T-helper 22 cell (primary cell): ENCODE data around the gene LRCH1.

ENCODE experiments used
- DNase-seq: peaks from one replicate; pipeline ENCODE4 v3.0.0-alpha.2; 2020; ENCODE audit warnings: low read depth

LRCH1 gene

DNA sequence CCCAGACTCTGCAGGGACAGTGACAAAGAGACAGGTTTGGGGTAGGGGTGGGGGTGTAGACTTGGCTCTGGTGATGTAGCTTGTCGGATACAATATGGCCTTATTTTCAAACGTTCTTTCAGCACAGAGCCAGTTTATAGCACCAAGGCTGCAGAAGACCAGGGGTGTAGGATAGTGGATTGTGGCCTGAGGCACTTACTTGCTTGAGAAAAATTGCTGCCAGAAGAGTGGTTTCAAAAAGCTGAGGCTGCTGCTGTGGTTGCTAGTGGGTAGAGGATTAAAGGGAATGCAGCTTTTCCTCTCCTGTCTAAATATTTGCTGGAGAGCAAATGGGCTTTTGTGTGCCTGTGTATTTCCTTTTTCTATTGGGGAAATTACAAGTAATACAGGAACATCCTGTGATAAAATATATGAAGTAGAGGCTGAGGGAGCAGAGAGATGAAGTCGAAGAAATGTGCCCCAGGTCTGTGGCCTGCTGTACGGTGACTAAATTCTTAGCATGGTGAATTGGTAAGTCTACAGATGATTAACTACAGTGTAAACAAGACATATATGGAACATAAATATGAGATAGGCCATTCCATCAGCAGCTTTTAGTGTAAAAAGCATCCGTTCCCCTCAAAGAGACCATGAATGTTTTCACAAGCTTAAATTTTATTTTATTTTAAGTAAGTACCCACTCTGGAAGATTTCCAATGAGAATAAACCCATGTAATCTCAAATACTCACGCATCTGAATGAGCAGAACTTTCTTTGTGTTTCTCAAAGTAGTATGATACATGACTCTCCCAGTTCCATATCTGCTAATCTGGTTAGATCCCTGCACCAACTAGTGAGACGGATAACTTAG lies 112.9 kb downstream of the LRCH1 start:
- DNase-seq: no peak

GRCh38 chr13:46666727-46667456 lies 113.9 kb downstream of the LRCH1 start:
- no peak for DNase-seq

- DNase-seq: no peak
Measured at GRCh38 chr13:46667687-46668281, 114.8 kb downstream of the LRCH1 start.

DNA sequence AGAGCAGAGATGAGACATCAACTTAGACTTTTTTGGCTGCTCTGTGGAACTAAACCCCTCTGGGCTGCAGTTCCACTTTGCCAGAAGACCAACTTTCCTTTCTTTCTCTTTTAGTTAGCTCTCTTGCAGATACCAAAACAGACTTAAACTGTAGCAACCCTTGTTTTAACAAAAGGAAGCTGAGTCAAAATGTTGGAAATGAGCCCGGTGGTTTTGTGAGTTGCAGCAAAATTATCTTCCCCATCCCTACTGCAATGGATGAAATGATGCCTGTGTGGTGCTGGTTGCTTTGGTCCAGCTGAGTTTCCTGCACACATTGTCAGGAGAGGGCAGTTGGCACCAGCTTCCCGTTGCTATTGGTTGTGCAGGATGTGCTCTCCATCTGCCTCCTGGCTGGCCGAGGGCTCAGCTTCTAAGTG lies 115.3 kb downstream of the LRCH1 start:
- no peak for DNase-seq

DNA sequence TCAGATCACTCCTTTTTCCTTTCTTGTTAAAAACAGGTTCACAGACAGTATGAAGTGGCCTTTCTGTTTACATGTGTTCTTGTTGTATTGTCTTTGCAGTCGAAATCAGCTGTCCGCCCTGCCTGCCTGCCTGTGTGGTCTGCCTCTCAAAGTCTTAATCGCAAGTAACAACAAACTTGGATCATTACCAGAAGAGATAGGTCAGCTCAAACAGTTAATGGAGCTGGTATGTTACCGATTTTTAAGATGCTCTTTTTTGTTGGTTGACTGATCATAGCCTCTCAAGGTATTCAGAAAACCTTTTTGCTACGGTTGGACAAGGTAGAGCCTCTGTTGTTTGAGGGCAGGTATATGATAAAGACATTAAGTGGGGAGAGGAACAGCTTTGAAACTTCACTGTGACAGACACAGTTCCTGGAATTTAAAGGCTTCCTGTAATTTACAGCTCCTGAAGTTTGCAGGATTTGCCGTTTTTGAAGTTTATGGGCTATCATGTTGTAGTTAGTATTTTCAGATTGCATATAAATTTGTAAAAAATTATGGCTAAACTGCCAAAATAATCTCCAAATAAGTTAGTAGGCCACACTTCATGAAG lies 116.1 kb downstream of the LRCH1 start:
- no peak for DNase-seq

DNA sequence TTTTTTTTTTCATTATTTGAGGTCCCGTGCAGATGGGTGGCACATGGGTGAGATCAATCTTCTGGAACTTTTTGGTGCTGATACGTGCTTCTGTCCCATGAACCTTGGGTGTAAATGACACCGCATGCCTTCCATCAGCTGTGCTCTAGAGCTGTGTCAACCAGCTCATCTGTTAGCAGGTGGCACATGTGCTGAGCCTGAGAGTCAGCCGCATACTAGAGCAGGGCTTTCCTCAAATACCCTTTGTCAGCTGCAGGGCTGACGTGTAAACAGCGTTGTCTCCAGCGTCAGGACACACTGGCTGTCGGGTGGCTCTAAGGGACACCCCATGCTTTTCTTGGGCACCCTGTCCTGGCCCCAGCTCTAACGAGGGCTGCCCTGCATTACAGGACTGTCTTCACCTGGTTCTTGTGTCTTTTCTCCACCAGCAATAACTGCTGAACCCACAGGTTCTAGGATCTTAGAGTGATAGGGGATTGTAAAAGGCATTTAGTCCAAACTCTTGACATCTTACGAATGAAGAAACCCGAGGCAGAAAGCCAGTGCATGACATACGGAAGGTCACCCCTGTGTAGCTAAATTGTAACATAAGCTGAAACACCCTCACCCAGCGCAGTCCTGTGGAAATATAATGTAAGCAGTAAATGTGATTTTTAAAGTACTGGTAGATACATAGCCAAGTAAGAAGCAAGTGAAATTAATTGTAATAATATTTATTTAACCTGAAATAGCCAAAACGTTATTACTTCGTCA lies 119.5 kb downstream of the LRCH1 start:
- DNase-seq: no peak

DNA sequence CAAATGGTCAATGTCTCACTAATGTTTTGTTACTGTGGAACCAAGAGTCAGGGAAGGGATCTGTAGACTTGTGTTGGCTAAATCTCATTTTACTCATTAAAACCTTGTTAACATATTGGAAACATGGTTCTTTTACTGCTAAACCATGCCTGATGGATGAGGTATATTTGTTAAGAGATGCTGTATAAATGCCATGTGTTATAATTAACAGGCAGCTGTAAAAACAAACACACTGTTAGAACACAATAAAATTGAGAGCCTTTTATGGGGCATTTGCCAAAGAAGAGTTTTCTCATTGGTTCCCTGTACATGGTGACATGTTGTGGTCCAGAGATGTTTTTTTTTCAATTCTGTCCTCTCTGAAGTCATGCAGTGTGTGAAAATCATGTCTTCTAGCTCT lies 122.0 kb downstream of the LRCH1 start:
- no peak for DNase-seq

- DNase-seq: no peak
Measured at GRCh38 chr13:46676378-46676725, 123.4 kb downstream of the LRCH1 start.

GRCh38 chr13:46679369-46680120 lies 126.6 kb downstream of the LRCH1 start:
- no peak for DNase-seq

DNA sequence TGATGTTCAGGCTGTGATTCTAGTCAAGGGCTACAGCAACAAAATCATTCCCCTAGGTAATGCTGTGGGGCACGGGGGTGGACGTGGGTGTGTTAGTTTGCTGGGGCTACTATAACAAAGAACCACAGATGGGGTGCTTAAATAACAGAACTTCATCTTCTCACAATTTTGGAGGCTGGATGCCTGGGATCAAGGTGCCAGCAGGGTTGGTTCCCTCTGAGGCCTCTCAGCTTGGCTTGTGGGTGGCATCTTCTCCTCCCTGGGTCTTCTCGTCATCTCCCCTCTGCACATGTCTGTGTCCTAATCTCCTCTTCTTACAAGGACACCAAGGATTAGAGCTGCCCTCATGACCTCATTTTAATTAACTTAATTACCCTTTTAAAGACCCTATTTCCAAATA lies 129.0 kb downstream of the LRCH1 start:
- no peak for DNase-seq

- DNase-seq: no peak
Measured at GRCh38 chr13:46682707-46683106, 129.7 kb downstream of the LRCH1 start.

- no peak for DNase-seq
Measured at GRCh38 chr13:46683676-46684260, 130.8 kb downstream of the LRCH1 start.

GRCh38 chr13:46684287-46685001 lies 131.5 kb downstream of the LRCH1 start:
- no peak for DNase-seq

GRCh38 chr13:46685006-46685730 lies 132.2 kb downstream of the LRCH1 start:
- no peak for DNase-seq

- DNase-seq: no peak
Measured at GRCh38 chr13:46686171-46686570, 133.2 kb downstream of the LRCH1 start.

DNA sequence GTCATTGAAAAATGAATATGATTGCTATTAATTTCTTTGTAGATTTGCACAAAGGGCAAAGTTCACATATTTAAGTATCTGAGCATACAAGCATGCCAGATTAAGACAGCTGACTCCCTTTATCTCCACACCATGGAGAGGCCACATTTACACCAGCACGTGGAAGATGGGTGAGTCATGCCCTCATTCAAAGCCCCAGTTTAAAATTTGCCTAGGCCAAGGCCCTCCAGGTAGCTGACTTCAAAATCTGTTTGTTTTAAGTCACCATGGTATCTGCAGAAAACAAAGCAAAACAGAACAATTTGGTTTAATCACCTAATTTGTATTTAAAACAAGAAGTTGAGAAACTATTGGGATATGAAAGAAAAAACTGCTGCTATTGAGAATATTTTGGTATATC lies 134.8 kb downstream of the LRCH1 start:
- DNase-seq: no peak

- DNase-seq: no peak
Measured at GRCh38 chr13:46688306-46688705, 135.3 kb downstream of the LRCH1 start.

GRCh38 chr13:46698014-46698413 lies 145.0 kb downstream of the LRCH1 start:
- DNase-seq: no peak

GRCh38 chr13:46698910-46699460 lies 146.0 kb downstream of the LRCH1 start:
- DNase-seq: no peak
